Suprapubic skin (tissue), 4 donors: Measurements from ENCODE around the gene CDC20. TPM values are rescaled to one million over a fixed set of nuclear protein-coding genes. Genes with fewer than 3 reads are reported as not detected.

ENCODE experiments used
- DNase-seq, 2 donors: peaks; one replicate each; pipeline ENCODE4 v3.0.0-alpha.2; 2019; ENCODE audit warnings: low spot score in 2 of 2
- H3K27ac ChIP-seq: fragments of 200-600 bp; sonication (generic); one replicate; pipeline ENCODE4 v1.5.1; 2019
- H3K27me3 ChIP-seq: fragments of 200-600 bp; sonication (generic); one replicate; pipeline ENCODE4 v1.5.1; 2019
- H3K36me3 ChIP-seq: fragments of 200-600 bp; sonication (generic); one replicate; pipeline ENCODE4 v1.5.1; 2019
- H3K4me1 ChIP-seq: fragments of 200-600 bp; sonication (generic); one replicate; pipeline ENCODE4 v1.5.1; 2019
- H3K4me3 ChIP-seq: fragments of 200-600 bp; sonication (generic); one replicate; pipeline ENCODE4 v1.5.1; 2019; ENCODE audit warnings: mild to moderate bottlenecking
- H3K9me3 ChIP-seq: fragments of 200-600 bp; sonication (generic); one replicate; pipeline ENCODE4 v1.5.1; 2019
- EP300 ChIP-seq: sonication (generic); formaldehyde crosslinking; IDR thresholded peaks from one replicate; pipeline ENCODE4 v1.6.1; 2017; ENCODE audit warnings: antibody characterized with exemption
- POLR2A ChIP-seq, 2 donors: fragments of 450-650 bp; IDR thresholded peaks; one replicate each; pipeline ENCODE4 v1.6.1; 2017; ENCODE audit warnings: antibody characterized with exemption in 2 of 2, mild to moderate bottlenecking in 2 of 2, moderate library complexity in 2 of 2
- POLR2AphosphoS5 ChIP-seq, 3 donors: sonication (generic); formaldehyde crosslinking; IDR thresholded peaks; one replicate each; pipeline ENCODE4 v1.6.1; 2017; ENCODE audit warnings: antibody characterized with exemption in 3 of 3
- WGBS: methylation state at CpG from one replicate; pipeline ENCODE4 v1.1.5; 2018; 5-methylcytosine and 5-hydroxymethylcytosine counted together
- total RNA-seq, 4 donors: library from RNA; depleted of rRNA; stranded (reverse); fragments of >200 nt; gene quantifications; one replicate each; pipeline ENCODE4 v1.1.0, GENCODE V29; 2016
- TF ChIP-seq, protein P1 (sequence below), 2 donors: fragments of 200-600 bp in 1 of 2; fragments of 450-650 bp in 1 of 2; sonication (generic) in 1 of 2; IDR thresholded peaks; one replicate each; pipeline ENCODE4 v1.5.1; 2016 to 2019; ENCODE audit warnings: antibody characterized with exemption in 2 of 2, mild to moderate bottlenecking in 1 of 2, moderate library complexity in 1 of 2

Gene CDC20
- total RNA-seq, 4 donors from 2014 or later, result 5.8 to 11.6 (median 7.8) TPM

DNA sequence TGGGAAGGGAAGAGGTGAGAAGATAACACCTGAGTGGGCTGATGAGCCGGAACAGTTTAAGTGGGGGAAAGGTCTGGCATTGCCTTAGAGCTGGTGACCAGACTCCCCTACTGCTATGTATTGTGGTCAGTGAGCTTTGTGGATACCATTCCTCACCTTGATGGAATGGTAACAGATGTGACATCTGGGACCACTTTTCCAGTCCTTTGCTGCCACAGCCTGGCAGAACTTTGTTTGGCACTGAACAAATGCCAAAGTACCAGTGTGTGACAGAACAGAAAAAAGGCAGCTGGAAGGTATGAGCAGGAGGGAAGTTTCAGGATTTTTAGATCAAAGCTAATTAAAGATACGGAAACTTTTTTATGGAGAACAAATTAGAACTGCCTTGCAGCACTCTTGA is 24.7 kb downstream of the CDC20 start:
- Histone ChIP-seq H3K27me3 (no peaks in the 10 kb centered on the region), H3K27ac (no peak overlapping the region), H3K9me3 (no peaks in the 10 kb centered on the region), H3K4me3 (no peak overlapping the region), H3K4me1 (peaks cover 14% of the 10 kb centered on the region), H3K36me3 (peaks cover 50% of the 10 kb centered on the region)
- no peak for DNase-seq
- 93% methylated on average over 2 of the region's 2 CpGs for WGBS
- TF ChIP-seq EP300 (no peak), POLR2AphosphoS5 (IDR thresholded peaks at IDR 0.05) (no peak), POLR2A (IDR thresholded peaks at IDR 0.05) (no peak)
- TF ChIP-seq, protein P1, sequence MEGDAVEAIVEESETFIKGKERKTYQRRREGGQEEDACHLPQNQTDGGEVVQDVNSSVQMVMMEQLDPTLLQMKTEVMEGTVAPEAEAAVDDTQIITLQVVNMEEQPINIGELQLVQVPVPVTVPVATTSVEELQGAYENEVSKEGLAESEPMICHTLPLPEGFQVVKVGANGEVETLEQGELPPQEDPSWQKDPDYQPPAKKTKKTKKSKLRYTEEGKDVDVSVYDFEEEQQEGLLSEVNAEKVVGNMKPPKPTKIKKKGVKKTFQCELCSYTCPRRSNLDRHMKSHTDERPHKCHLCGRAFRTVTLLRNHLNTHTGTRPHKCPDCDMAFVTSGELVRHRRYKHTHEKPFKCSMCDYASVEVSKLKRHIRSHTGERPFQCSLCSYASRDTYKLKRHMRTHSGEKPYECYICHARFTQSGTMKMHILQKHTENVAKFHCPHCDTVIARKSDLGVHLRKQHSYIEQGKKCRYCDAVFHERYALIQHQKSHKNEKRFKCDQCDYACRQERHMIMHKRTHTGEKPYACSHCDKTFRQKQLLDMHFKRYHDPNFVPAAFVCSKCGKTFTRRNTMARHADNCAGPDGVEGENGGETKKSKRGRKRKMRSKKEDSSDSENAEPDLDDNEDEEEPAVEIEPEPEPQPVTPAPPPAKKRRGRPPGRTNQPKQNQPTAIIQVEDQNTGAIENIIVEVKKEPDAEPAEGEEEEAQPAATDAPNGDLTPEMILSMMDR (IDR thresholded peaks at IDR 0.05), result no peak

DNA sequence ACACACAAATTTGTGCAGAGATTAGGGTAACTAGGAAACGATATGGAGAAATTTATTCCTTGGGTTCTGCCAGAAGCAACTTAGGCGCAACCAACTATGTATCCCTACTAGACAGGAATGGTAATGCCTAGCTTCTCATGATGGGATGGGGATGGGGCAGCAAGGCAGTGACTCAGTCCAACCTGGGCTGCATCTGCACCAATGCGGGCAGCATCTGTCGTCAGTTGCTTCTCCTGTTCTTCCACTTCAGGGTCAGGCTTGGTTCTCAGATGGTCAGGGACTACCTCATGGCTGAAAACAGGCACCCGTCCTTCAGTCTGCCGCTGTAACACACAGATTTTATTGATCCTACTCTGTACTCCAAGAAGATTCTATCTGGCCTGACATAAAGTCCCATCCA is 27.9 kb downstream of the CDC20 start:
- peaks cover 31% of the 10 kb centered on the region for H3K4me1 ChIP-seq
- TF ChIP-seq POLR2AphosphoS5 (IDR thresholded peaks at IDR 0.05) (no peak), EP300 (no peak), POLR2A (IDR thresholded peaks at IDR 0.05) (no peak)
- TF ChIP-seq, protein P1 (IDR thresholded peaks at IDR 0.05), result no peak
- H3K27ac ChIP-seq, result no peak overlapping the region
- no peaks in the 10 kb centered on the region for H3K9me3 ChIP-seq
- no peak for DNase-seq
- no peak overlapping the region for H3K4me3 ChIP-seq
- no peaks in the 10 kb centered on the region for H3K27me3 ChIP-seq
- H3K36me3 ChIP-seq, result peaks cover 50% of the 10 kb centered on the region
- WGBS, result 88% methylated on average over 6 of the region's 6 CpGs

DNA sequence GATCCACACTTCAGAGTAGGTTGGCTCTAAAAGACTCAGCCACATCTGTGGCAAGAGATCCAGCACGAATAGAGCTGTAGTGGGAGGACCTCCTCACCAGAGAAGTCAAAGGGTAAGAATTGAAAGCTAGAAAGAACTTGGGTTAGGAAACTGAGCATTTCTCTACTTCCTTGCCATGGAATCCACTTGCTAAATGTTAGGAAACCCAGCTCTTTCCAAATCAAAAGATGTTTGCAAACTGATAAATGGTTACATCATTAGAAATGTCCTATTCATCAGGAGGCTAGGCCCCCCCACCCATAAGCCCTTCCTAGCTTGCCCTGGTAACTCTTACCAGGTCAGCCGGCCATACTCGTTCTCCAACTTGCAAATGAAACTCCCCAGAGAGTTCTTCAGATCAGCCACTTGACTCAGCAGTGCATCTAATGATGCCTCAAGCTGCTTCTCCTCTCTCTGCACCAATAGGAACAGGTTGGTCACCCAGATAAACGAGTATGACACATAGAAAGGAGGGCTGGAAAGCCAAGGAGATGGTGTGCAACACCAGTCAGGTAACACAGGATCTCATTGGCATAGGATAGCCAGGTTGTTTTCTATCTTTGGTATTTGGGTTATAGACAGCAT is 29.3 kb downstream of the CDC20 start:
- TF ChIP-seq POLR2A (IDR thresholded peaks at IDR 0.05) (no peak), POLR2AphosphoS5 (IDR thresholded peaks at IDR 0.05) (no peak), EP300 (no peak)
- TF ChIP-seq, protein P1 (IDR thresholded peaks at IDR 0.05), result no peak
- Histone ChIP-seq H3K9me3 (no peaks in the 10 kb centered on the region), H3K27me3 (no peaks in the 10 kb centered on the region), H3K27ac (peak overlapping the region; percentile 82), H3K36me3 (peaks cover 39% of the 10 kb centered on the region), H3K4me3 (peak overlapping the region; percentile 80), H3K4me1 (peaks cover 30% of the 10 kb centered on the region)
- DNase-seq, result no peak
- 57% methylated on average over 4 of the region's 4 CpGs for WGBS

DNA sequence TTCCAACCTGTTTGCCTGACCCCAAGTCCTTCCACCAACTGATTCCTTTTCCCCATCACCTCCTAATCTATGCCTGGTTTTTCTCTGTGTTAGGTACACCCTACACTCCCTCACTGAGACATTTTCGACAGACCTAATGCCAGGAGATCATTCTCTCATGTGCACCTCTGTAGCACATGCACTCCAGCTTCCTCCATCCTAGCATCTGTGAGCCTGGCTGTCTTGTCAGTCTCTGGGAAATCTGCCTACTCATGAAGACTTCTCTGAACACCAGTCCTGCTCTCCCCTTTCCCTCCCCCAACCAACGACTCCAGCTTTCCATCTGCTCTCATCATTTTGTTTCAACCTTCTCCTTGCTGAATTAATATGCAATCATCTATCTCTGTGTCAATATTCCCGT is 29.8 kb downstream of the CDC20 start:
- 29% methylated on average over 3 of the region's 3 CpGs for WGBS
- no peaks in the 10 kb centered on the region for H3K27me3 ChIP-seq
- H3K36me3 ChIP-seq, result peaks cover 34% of the 10 kb centered on the region
- H3K4me1 ChIP-seq, result peaks cover 30% of the 10 kb centered on the region
- TF ChIP-seq EP300 (no peak), POLR2A (IDR thresholded peaks at IDR 0.05) (no peak), POLR2AphosphoS5 (IDR thresholded peaks at IDR 0.05) (no peak)
- TF ChIP-seq, protein P1 (IDR thresholded peaks at IDR 0.05), result no peak
- peak overlapping the region; percentile 82 for H3K27ac ChIP-seq
- peak overlapping the region; percentile 80 for H3K4me3 ChIP-seq
- DNase-seq, result no peak
- H3K9me3 ChIP-seq, result no peaks in the 10 kb centered on the region

DNA sequence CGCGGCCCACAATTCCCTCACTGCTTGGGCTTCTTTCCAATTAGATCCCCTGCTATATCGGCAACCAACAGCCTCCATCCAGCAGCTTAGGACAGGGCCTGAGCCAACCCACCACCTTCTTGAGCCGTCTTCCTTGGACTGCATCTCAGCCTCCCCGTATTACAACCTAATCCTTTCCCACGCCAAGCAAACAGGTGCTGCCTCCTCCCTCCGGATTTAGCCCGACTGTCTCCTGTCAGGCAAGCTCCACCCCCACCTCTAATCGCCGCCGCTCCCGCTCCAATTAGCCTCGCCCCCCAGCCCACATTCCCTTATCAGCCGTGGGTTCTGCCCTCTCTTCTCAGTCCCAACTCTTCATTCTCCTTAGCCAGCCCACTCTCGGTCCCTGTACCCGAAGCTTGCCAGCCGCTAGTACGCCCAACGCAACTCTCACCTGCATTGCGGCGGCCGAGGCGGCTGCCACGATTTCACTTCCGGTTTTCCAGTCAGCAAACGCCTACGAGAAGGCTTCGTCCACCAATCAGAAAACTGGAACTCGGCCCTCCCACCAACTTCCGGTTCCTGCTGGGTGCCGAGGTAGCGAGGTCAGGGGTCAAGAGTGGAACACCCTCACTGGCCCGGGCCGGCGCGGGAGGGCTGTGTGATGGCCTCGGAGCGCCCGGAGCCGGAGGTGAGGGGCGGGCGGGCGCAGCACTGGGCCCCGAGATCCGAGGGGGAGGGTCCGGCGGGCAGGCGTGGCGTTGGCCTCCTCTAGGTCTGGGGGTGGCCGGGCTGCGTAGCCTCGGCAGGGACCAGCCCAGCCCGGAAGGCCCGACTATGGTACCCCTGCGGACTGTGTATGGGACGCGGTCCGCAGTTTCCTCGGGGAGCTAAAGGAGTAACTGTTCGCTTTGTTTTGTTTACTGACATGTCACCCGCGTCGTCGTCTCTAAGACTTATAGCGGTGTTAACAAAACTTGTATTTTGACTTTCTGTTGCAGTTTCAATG is 30.8 kb downstream of the CDC20 start, which contains the start of the genes MED8 and SZT2:
Gene MED8, minus strand, starts transcription at position 475 of the 988 bp plus-strand sequence. Its CDS starts 36 bp downstream, at position 439.
Gene SZT2, plus strand, starts transcription at position 574 of the 988 bp plus-strand sequence. Its CDS starts 70 bp downstream, at position 644.
- peak within 1 kb of the TSS; percentile 82 for H3K27ac ChIP-seq
- peaks cover 30% of the 10 kb centered on the region for H3K4me1 ChIP-seq
- TF ChIP-seq POLR2AphosphoS5 (IDR thresholded peaks at IDR 0.05) (peak; percentile 30 to 88 (median 68)), POLR2A (IDR thresholded peaks at IDR 0.05) (peak; percentile 49 to 80), EP300 (no peak)
- TF ChIP-seq, protein P1 (IDR thresholded peaks at IDR 0.05), result no peak
- no peaks in the 10 kb centered on the region for H3K9me3 ChIP-seq
- H3K27me3 ChIP-seq, result no peaks in the 10 kb centered on the region
- DNase-seq, result peak; percentile 97 to 98
- peaks cover 24% of the 10 kb centered on the region for H3K36me3 ChIP-seq
- under 1% methylated on average over 49 of the region's 65 CpGs for WGBS
- H3K4me3 ChIP-seq, result peak within 1 kb of the TSS; percentile 80
